Measurements from ENCODE around the gene CARNS1. TPM values are rescaled to one million over a fixed set of nuclear protein-coding genes. Genes with fewer than 3 reads are reported as not detected.

The CARNS1 gene
- total and polyA plus RNA-seq, 9 of the 15 experiments (the other 6 are each of a cell fraction or from before 2014, with no cell fraction given), result 0.01 to 0.18 (median 0.06) TPM; not detected in 3

- Histone ChIP-seq H2AFZ (ENCODE audit: low read depth, low read length) (0 out of 2 replicates have a peak within 1 kb of the TSS, but pooled peaks have one; percentile 37), H3K9me3 (replicated peaks; ENCODE audit: control insufficient read depth, insufficient read depth, low read depth, low read length) (no peaks in the 10 kb centered on the region), H3K36me3 (ENCODE audit: control insufficient read depth, insufficient read depth, low read length) (no peaks in the 10 kb centered on the region), H3K9me1 (ENCODE audit: control insufficient read depth, insufficient read depth, low read length) (no peaks in the 10 kb centered on the region), H3K9ac (ENCODE audit: insufficient read depth in 1 of 2, low read depth in 2 of 2, low read length in 2 of 2) (peak within 1 kb of the TSS in 1 of 2 experiments; percentile 81; a peak in 2 of 4 replicates), H4K20me1 (replicated peaks; ENCODE audit: control insufficient read depth, insufficient read depth, low read length) (no peaks in the 10 kb centered on the region), H3K4me1 (replicated peaks in 1 of 2; ENCODE audit: control insufficient read depth in 2 of 2, insufficient read depth in 2 of 2, low read length in 2 of 2) (peaks cover 0 to 49% of the 10 kb centered on the region in 2 experiments; a peak in 2 of 5 replicates), H3K27me3 (ENCODE audit: control insufficient read depth in 2 of 2, insufficient read depth in 2 of 2, low read length in 2 of 2) (no peaks in the 10 kb centered on the region), H3K79me2 (ENCODE audit: control insufficient read depth, insufficient read depth, low read length) (no peaks in the 10 kb centered on the region), H3K4me2 (ENCODE audit: insufficient read depth, low read length) (no peak within 1 kb of the TSS), H3K4me3 (no peak within 1 kb of the TSS), H3K27ac (ENCODE audit: extremely low read depth, low read depth, low read length) (no peak within 1 kb of the TSS)
- ATAC-seq (no peak), DNase-seq (ENCODE audit: extremely low read depth in 1 of 4, low spot score in 3 of 4) (no peak), FAIRE-seq (no peak)
- CTCF ChIA-PET (ENCODE audit: low intra/inter-chr PET ratio), result no interaction called here
- intact Hi-C loops (cut with micrococcal nuclease) (no loop called here), in situ Hi-C loops (cut with MboI) (no loop called here)
- POLR2A ChIA-PET, result interaction anchor here (0.6 kb wide), 1 partner anchor 86 kb away, joined by 3 read pairs; no protein-coding TSS in a partner anchor
- WGBS (ENCODE audit: insufficient coverage, low coverage, missing lambda C conversion rate), result 63% methylated on average over 3 of the region's 3 CpGs
- no peak for TF ChIP-seq ZKSCAN1 (IDR thresholded peaks at IDR 0.05; ENCODE audit: low read depth, low read length)
- no peak for TF ChIP-seq ATF3 (IDR thresholded peaks at IDR 0.05)
- TF ChIP-seq ATF3 (CRISPR knock-in tag; conservative IDR thresholded peaks at IDR 0.05), result no peak
- TF ChIP-seq SMAD2 (IDR thresholded peaks at IDR 0.05; ENCODE audit: low read depth, low read length), result no peak
- no peak for TF ChIP-seq TSC22D4 (tag; IDR thresholded peaks at IDR 0.05)
- BruUV-seq (replicated peaks), result no TSS peak
These were observed 39.6 kb downstream of the CARNS1 start, which contains the start of gene CABP4 for GRCh38 chr11:67455054-67455453. Gene CABP4 (plus strand): TSS chr11:67455354. CDS start chr11:67455424, 70 bp downstream.

All from K562 (cell line).